GM18502 (cell line): Measurements from ENCODE around the gene RYR2.

Source experiments
- ATAC-seq: cut with Tn5 transposase; IDR thresholded peaks from one replicate; pipeline ENCODE4 v1.9.1; 2021; ENCODE audit warnings: mild to moderate bottlenecking; ENCODE audit not compliant: unreplicated experiment, poor library complexity

RYR2 gene

GRCh38 chr1:237864338-237865244, 822.6 kb downstream of the RYR2 start:
- ATAC-seq, result peak; percentile 82

DNA sequence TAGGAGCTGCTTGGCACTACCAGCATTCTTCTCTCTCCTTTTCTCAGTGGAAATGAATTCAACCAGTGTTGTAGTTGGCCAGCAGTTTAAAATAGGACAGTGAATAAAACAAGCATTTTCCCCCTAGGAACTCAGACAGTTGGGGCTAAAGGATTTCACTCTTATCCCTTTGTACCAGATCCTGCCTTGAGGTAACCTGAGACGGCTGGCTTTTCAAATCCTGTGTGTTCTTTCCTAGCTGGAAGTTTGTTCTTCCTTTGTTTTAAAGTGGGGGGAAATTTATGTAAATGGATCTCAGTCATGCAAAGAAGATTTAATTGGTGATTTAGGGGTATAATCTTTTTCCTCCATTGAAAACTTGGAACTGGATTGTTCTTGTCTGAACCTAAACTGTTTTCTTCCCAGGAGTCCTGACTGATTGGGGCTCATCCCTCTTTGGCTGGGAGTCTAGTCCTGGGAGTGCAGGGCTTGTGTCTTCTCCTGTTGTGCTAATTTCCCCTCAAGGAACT, 825.5 kb downstream of the RYR2 start:
- no peak for ATAC-seq

- no peak for ATAC-seq
Observed at GRCh38 chr1:237868817-237869600, 827.0 kb downstream of the RYR2 start.

GRCh38 chr1:237873487-237874211, 831.7 kb downstream of the RYR2 start:
- ATAC-seq, result no peak

DNA sequence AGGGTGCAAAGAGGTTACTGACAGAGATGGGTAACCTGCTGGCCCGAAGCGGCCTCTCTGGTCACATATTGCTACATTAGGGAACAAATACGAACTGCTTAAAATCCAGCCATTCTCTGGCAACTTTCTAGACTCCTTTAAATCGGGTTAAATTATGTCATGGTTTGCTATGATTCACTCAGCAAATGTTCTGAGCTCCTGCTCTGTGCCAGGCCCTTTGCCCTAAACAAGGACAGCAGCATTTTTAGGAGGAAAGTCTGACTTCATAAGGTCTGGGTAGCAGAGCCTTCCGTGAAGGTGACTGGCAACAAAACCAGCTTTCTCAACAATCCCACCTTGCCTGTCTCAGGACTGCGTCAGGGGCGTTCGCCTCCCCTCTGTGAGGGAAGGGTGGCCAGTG, 833.3 kb downstream of the RYR2 start:
- ATAC-seq, result no peak

GRCh38 chr1:237877631-237878030, 835.6 kb downstream of the RYR2 start:
- ATAC-seq, result no peak

- no peak for ATAC-seq
Observed at GRCh38 chr1:237878406-237878805, 836.4 kb downstream of the RYR2 start.

DNA sequence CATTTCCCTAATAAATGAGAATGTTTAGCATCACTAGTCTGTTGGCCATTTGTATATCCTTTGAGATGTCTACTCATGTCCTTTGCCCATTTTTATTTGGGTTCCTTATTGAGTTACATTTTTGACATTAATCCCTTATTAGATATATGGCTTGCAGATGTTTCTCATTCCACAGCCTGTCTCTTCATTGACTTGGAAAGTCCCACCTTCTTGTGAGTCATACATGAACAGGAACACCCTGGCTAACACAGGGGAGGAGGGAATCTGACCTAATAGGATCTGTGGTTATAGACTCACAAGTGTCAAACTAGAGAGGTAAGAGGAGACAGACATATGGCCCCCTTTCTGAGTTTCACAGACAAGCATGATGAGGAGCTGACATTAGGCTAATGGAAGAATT, 837.2 kb downstream of the RYR2 start:
- no peak for ATAC-seq
